NOMO-1 treated with dmso at 0.1 percent for 144 hours (cell line): ENCODE measurements around the gene RFLNA.

Source experiments
- DNase-seq: peaks from one replicate; lab custom pipeline; 2025; ENCODE audit not compliant: unreplicated experiment; lab: John Stamatoyannopoulos, UW

The RFLNA gene

GRCh38 chr12:124336742-124337520, 42.0 kb downstream of the RFLNA start:
- DNase-seq: no peak

DNA sequence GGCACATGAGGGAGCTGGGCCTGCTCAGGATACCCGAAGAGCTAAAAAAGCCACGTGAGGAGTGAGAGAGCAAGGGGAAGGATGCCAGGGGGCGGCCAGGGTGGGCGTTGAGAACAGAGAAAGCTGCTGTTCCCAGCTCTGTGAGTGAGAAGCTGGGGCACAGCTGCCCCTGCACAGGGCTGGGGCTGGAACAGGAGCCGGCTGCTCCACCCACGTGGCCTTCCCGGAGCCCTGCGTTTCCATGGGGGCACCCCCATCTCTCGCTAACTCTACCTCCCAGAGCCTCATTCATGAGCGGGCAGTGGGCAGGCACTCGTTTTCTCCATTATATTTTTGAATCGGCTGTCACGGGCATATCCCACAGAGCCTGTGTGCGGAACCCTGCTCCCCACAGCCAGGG, 42.7 kb downstream of the RFLNA start:
- DNase-seq: no peak

DNA sequence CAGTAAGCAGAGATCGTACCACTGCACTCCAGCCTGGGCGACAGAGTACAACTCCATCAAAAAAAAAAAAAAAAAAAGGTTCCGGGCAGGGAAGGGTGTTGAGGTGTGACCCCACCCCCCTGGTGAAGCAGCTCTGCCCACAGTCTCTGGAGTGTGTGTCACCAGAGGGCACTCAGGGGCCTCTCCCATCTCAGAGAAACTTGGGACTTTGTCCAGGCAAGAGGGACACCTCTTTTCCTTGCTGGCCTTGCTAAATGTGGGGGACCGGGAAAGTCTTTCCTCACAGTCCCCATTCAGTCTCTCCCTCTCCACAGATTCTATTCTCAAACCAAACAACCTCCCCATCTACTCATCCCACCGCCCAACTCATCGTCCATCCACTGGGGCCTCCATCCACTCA, 43.6 kb downstream of the RFLNA start:
- DNase-seq: no peak

- no peak for DNase-seq
Measured at GRCh38 chr12:124338876-124339603, 44.1 kb downstream of the RFLNA start.

DNA sequence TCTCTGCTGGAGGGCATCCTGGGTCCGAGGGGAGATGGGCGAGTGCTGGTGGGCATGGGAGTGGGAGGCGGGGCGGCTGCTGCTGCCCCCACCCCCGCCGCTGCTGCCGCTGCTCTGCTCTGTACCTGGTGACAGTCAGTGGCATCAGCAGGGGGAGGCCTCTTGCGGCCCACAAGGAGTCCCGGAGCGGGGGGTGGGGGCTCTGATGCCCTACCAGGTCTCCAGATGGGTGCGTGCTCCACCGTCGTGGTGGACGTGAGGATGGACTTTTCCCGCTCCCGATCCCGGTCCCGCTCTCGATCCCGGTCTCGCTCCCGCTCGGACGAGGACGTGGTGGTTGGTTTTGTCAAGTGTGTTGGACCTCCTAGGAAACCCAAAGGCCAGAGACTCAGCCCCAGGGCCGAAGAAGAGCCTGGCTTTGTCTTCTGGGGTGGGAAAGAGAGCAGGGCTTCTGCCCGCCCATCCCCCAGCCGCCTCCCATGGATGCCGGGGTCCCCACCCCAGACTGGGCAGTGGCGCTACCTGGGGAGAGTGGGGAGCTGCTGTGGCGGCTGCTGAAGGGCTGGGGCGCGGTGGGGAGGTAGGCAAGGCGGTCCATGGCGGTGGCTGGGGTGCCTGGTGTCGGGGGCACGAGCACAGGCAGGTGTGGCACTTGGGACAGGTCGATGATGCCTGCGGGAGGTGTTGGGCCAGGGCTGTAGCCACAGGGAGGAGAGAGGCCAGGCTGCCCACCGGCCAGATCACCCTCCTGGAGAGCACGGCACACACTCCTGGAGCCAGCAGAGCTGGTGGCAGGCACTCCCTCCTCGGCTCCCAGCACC, 45.4 kb downstream of the RFLNA start:
- DNase-seq: no peak

- no peak for DNase-seq
Measured at GRCh38 chr12:124341645-124342069, 46.8 kb downstream of the RFLNA start.

- no peak for DNase-seq
Measured at GRCh38 chr12:124344022-124344421, 49.1 kb downstream of the RFLNA start.

DNA sequence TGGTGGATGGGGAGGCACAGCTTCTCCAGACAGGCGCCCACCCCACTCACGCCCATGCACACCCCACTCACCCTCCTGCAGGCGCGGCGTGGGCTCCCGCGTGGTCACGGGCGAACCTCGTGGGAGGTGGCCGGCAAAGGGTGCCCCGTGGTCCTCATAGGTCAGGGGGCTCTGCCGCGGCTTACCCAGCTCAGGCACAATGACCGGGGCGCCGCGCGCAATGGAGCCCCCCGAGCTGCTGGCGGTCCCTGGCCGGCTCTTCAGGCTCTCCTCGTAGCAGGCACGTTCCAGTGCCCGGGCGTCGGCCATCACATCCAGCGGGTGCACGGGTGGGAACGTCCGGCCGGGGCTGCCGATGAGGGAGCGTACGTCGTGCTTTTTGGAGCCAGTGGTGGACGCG, 49.6 kb downstream of the RFLNA start:
- no peak for DNase-seq

GRCh38 chr12:124345795-124346194, 50.9 kb downstream of the RFLNA start:
- DNase-seq: no peak

DNA sequence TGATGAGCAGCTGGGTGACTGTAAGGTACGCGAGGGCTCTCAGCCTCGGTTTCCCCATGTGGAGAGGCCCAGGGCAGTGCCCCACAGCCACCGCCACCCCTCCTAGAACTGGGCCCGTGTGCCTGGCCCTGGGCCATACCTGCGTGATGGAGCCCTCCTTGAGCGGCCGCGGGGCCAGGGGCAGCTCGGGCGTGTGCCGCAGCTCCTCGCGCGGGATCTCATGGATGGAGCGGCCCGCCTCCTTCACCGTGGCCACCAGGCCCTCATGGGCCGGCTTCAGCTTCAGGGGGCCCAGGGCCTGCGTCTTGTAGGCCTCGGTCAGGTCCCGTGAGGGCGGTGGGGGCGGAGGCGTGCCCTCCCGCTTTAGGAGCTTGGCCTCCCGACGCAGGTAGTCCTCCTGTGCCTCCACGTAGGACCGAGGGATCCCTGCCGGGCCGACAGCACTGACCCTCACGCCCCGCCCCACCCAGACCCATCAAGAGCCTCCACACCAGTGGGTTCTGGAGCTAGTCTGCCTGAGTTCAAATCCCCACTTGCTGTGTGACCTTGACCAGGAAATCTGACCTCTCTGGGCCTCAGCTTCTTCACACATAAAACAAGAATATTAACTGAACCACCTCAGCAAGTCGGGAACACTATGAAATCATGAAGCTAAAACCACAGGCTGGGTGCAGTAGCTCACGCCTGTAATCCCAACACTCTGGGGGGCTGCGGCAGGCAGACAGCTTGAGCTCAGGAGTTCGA, 51.7 kb downstream of the RFLNA start:
- DNase-seq: no peak

DNA sequence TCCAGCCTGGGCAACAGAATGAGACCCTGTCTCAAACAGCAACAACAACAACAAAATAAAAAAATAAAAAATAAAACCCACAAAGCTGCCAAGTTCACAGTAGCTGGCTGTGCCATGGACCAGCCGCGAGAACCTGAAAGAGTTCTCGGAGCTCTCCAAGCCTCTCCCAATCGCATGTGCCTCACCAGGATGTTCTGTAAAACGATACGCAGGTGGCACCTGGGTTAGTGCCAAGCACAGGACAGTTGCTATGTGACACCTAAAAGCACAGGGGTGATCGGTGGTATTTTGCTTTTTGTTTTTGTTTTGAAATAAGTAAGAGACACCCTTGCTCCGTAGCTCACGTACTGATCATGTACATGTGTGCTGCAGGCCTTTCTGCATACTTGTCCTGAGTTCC, 52.4 kb downstream of the RFLNA start:
- DNase-seq: no peak

GRCh38 chr12:124347805-124348658, 53.1 kb downstream of the RFLNA start:
- DNase-seq: no peak

- DNase-seq: no peak
Measured at GRCh38 chr12:124348659-124349380, 53.9 kb downstream of the RFLNA start.

- no peak for DNase-seq
Measured at GRCh38 chr12:124350491-124350890, 55.6 kb downstream of the RFLNA start.

- DNase-seq: no peak
Measured at GRCh38 chr12:124351422-124351821, 56.5 kb downstream of the RFLNA start.

- DNase-seq: no peak
Measured at GRCh38 chr12:124352257-124352656, 57.4 kb downstream of the RFLNA start.

DNA sequence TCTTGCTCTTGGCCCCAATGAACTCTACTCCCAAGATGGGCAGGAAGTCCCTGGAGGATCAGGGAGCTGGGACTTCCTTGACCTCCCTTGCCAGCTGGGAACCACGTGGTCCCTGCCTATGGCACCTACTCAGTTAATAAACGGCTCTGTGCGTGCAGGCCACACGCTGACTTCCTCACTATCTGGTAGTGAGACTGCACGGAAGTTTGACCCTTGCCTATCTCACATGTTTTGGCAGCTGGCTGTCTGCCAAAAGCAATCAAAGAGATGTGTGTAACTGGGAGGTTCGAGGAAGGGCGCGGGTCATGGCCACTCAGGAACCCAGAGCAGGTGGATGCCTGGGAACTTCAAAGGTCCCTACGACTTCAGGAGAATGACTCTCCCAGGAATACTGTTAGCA, 57.9 kb downstream of the RFLNA start:
- no peak for DNase-seq

GRCh38 chr12:124354400-124354799, 59.5 kb downstream of the RFLNA start:
- DNase-seq: no peak

- no peak for DNase-seq
Measured at GRCh38 chr12:124356221-124356620, 61.3 kb downstream of the RFLNA start.
